ENCODE measurements around the gene MPDZ.

Gene MPDZ, protein sequence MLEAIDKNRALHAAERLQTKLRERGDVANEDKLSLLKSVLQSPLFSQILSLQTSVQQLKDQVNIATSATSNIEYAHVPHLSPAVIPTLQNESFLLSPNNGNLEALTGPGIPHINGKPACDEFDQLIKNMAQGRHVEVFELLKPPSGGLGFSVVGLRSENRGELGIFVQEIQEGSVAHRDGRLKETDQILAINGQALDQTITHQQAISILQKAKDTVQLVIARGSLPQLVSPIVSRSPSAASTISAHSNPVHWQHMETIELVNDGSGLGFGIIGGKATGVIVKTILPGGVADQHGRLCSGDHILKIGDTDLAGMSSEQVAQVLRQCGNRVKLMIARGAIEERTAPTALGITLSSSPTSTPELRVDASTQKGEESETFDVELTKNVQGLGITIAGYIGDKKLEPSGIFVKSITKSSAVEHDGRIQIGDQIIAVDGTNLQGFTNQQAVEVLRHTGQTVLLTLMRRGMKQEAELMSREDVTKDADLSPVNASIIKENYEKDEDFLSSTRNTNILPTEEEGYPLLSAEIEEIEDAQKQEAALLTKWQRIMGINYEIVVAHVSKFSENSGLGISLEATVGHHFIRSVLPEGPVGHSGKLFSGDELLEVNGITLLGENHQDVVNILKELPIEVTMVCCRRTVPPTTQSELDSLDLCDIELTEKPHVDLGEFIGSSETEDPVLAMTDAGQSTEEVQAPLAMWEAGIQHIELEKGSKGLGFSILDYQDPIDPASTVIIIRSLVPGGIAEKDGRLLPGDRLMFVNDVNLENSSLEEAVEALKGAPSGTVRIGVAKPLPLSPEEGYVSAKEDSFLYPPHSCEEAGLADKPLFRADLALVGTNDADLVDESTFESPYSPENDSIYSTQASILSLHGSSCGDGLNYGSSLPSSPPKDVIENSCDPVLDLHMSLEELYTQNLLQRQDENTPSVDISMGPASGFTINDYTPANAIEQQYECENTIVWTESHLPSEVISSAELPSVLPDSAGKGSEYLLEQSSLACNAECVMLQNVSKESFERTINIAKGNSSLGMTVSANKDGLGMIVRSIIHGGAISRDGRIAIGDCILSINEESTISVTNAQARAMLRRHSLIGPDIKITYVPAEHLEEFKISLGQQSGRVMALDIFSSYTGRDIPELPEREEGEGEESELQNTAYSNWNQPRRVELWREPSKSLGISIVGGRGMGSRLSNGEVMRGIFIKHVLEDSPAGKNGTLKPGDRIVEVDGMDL (N-terminal part only)

DNA sequence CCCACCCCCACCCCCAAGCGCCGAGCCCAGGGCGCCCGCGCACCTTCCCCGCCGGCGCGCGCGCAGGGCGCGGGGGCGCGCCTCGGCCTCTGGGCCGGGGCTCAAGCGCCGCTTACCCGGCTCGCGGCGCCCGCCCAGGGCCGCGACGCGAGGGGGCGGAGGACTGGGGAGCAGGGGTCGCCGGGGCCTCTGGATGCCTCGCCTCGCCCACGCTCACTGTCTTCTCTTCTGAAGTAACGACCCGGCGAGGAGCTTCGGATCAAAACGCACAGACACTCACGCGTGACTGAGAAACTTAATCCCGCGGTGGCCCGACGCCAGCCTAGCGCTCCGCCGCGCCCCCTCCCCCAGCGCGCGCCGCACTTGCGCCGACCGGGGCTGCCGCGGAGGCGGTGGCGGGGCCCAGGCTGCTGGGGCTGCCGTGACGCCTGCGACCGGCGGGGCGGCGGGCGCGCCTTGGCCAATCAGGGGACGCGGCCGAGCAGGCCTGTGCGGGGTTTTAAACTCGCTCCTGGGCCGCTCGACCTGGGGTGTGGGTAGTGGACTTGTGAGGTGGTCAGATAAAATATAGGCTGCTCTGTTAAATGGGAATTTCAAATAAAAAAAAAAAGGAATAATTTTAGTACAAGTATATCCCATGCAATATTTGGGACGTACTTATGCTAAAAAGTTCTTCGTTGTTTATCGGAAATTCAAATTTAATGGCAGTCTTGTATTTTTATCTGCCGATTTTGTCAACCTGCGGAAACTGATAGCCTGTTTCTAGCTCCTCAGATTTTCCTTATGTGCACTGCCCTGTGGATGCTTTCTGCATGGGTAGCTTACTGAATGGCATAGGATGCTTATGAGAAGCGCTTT lies at the start of gene MPDZ:
TSS of gene MPDZ (minus strand) at position 409 of the 858 bp plus-strand sequence. CDS start 29,377 bp downstream, outside the sequence.
- no peak for DNase-seq (ENCODE audit: low read depth in 2 of 2)

DNA sequence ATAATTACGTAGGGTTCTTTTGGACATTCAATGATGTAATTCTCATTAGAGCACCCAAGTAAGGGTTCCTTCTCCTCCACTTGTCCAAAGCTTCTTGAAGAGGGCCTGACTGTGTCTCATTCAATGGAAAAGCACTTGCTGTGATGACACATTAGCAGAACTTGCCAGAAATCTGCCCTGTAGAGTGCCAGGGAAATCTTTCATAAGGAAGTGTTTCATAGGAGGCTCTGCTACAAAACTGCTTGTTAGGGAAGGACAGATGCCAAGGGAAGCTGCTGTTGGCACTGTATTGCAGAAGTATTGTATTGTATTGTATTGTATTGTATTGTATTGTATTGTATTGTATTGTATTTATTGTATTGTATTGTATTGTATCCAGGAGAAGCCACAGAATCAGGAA lies 45.5 kb upstream of the MPDZ start:
- no peak for DNase-seq (ENCODE audit: low read depth in 2 of 2)

DNA sequence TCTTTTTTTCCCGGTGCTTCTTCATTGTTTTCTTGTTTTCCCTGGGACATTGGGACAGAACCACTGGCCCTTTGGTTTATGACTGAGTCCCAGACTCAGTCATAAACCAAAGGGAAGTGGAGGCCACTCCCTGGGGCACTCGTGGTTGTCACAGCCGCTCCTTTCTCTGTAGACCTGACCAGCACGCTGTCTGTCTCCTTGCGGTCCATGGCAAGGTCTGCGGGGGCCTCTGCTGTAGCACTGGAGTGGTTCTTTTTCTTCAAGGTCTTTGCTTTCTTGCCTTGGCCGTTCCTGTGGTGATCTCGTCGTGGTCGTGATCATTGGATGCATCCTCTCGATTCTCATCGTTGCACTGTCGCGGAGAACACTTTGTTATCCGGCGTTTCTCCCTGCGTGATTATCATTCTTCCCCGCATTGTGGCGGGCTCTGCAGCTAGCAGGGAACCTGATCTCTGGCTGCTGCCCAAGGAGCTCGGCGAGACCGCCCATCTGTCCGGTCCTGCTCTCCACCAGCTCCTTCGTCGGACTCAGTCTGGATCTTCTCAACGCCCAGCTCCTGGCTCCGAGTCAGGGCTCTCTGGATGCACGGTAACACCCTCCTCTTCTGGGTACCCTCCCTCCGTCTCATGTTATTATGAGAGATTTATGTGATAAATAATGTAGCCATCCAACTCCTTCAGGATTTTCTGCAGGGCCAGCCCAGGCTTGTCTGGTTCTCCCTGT lies 43.5 kb upstream of the MPDZ start:
- no peak for DNase-seq (ENCODE audit: low read depth in 2 of 2)

DNA sequence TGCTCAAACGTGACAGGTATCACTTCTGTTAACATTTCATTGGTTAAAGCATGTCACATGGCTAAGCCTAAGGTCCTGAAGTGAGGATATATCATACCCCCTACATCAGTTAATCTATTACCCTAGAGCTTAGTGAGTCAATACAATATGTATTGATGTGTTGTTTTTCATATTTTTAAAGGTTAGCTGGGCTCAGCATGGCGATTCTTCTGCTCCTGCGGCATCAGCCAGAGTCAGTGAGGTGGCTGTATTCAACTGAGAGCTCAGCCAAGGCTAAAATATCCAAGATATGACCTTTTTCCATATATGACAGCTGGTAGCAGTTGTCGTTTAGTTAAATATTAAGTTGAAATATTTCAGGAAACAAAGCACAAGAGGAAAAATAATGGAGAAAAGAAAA lies 38.5 kb upstream of the MPDZ start:
- DNase-seq (ENCODE audit: low read depth in 2 of 2), result no peak

DNA sequence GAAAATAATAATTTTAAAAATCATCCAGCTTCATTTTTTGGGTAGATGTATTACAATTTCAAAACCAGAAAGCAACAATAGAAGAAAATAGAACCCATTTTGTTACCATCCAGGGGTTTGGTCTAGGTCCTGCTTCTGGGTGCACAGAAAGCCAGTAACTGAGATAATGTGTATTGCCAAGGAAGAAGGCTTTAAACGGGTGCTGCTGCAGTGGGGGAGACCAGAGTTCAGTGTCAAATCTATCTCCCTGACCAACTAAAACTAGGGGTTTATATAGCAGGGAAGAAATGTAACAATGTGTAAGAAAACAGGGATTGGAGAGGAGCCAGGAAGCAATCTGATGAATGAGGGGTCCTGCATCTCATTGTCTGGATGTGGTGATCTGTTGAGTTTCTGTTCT lies 17.5 kb upstream of the MPDZ start:
- DNase-seq (ENCODE audit: low read depth in 2 of 2), result no peak

DNA sequence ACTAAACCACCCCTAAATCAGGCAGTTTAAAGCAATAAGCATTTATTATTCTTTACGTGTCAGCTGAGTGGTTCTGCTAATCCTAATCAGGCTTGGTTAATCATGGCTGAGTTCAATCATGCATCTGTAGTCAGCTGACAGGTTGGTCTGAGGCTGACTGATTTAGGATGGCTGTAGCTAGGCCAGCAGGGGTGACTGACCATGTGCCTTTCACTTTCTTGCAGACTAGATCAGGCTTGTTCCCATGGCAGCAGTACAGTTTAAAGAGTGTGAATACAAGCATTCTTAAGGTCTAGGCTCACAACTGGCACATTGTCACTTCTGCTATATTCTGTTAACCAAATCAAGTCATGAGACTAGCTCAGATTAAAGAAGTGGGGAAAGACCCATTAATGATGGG lies 16.1 kb upstream of the MPDZ start:
- no peak for DNase-seq (ENCODE audit: low read depth in 2 of 2)

DNA sequence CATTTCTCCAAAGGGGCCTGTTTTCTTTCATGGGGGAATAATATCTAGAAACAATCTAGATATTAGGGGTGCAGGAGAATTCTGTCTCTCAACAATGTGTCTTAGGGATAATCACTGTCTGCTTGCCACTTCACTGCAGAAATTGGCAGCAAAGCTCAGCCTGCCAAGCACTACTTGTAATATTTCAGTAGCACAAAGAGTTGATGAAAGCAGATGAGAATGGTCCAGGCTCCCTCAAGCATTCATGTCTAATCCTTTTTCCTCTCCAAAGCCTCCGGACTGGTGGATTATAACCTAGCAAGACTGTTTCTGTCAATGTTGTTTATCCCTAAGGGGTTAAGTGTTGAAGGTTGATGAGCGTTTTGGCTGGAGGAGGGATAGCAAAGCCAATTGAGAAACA lies 13.3 kb upstream of the MPDZ start:
- no peak for DNase-seq (ENCODE audit: low read depth in 2 of 2)

DNA sequence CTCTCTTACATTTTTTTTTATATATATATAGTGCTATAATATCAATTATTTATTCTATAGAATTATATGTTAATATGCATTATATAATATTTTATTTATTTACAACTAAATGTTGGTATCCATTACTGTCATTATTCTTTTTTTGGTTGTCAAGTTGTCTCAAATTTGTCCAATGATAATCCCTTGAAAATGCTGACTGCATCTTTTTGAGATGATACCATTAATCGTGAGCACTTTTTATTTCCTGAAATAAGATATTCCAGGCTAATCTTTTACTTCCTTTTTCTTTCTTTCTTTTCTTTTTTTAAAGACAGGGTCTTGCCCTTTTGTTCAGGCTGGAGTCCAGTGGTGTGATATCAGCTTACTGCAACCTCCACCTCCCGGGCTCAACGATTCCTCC lies 12.7 kb upstream of the MPDZ start:
- DNase-seq (ENCODE audit: low read depth in 2 of 2), result no peak

DNA sequence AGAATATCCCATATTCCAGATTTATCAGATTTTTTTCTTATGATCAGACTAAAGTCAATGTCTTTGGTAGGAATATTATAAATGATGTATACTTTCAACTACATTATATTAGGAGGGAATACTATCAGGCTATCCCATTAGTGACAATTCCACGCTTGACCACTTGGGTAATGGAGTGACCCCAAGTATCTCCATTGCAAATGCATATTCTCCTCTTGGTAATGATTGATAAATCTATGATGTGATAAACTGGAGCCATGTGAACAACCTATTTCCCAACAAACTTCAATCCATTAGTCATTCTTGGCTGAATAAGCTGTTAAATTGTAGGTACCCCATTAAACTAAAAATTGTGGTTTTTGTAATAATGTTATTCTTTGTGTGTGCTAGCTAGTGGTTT lies 12.2 kb upstream of the MPDZ start:
- no peak for DNase-seq (ENCODE audit: low read depth in 2 of 2)

DNA sequence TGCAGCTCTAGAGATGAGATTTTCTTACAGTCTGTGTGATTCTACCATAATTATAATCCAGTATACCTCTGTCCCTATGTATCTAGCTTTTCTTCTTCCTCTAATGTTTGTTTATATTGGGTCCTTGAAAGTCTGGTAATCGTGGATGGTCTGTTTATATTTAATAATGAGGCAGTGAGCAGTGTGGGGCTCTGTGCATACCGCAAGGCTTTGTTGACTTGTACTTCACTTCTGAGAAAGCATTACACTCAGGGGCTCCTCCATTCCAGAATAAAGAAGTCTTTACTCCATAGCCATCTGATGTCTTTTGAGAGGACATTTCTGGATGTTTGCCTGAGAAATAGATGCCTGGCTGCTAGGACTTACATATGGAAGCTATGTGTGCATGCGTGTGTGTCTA lies 4.5 kb upstream of the MPDZ start:
- DNase-seq (ENCODE audit: low read depth in 2 of 2), result no peak

DNA sequence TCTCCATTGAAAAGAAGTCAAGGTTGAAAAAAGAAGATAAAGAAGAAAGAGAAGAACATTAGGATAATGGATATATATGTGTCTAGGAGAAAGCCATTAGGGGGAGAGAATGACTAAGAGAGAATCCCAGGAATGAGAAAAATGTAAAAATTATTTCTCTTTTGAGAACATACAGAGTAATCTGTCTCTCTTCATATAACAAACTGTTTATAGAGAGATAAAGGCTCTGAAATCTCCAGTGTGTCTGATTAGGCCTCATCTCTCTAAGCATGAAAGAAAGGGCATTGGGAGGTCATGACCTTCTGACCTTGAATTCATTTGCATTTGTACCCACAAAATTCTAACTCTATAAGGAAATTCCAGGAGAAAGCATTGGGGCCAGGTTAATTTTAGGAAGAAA lies 3.5 kb upstream of the MPDZ start:
- no peak for DNase-seq (ENCODE audit: low read depth in 2 of 2)

DNA sequence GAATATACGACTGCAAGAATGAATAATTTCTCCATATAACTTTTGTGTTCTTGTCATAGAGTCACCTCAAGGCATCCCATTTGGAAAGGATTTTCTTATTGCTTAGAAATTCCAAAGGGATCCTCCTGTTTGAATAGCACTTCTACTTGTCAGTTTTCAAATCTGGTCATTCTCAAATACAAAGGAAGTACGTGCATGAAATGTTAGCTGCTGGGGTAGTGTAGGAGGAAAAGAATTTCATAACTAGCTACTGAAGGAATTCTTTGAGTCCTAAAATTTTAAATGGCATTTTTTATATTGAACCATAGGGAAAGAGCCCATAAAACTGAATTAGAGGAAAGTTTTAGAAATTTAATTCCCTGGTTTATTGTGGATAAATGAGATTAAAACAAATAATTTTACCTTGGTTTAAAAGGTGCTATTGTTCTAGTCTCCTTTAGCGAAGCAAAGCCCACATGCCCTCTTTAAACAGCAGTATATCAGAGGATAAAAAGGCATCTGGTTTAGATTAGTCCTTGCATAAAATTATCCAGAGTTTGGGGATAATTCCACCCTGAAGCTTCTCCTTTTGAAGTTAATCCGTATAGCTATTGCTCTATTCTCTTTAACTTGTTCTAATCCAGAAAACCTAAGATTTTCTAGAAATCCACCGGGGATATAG lies 2.0 kb upstream of the MPDZ start:
- DNase-seq (ENCODE audit: low read depth in 2 of 2), result no peak

DNA sequence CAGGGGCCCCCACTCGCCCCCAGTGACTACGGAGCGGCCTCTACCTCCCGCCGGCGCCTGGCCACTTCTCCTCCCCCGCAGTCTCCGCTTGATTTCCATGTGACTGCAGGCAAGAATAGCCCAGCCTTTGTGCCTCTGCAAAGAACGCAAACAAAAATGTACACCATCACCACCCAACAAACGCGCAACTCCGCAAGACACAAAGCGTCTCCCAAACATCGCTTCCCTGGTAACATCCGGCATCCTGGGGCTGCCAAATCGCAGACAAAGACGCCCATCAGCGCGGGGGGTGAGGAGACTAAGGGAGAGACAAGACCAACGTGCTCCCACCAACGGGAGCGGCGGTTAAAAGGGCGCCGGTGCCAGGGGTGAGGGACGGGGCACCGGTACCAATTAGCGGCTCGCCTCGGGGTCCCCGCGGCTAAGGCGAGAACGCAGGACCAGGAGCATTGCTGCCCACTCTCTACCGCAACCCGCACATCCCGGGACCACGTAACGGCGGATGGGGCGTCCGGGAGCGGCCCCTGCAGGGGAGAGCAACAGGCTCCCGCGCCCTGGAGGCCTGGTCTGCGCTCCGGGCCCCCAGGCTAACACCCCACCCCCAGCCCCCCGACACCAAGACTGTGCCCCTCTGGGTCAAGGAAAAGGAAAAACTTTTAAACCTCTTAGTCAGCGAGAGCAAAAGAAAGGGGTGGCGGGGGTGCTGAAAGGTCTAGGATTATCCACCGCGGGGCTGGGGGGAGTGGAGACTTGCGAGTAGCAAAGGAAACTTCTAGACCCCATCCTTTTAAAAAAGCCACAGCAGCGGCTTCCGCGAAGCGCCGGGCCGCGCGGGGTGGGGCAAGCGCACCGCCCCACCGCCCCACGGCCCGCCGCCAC lies 885 bp downstream of the MPDZ start:
- no peak for DNase-seq (ENCODE audit: low read depth in 2 of 2)

DNA sequence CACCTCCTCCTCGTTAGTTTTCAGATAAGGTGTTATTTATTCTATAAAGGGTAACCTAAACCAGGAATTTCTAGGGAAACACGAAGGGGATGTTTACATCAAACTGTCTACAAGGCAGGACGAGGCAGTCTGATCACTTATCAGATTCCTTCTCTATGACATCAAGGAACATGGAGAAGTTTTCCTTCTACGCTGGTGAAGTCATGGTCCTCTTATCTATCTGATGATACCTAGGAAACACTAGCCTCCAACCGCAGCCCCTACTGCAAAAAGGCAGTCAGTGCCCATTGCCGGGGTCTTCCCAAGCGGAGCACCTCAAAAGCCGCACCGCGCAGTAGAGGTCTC lies 1.5 kb downstream of the MPDZ start:
- DNase-seq (ENCODE audit: low read depth in 2 of 2), result no peak

DNA sequence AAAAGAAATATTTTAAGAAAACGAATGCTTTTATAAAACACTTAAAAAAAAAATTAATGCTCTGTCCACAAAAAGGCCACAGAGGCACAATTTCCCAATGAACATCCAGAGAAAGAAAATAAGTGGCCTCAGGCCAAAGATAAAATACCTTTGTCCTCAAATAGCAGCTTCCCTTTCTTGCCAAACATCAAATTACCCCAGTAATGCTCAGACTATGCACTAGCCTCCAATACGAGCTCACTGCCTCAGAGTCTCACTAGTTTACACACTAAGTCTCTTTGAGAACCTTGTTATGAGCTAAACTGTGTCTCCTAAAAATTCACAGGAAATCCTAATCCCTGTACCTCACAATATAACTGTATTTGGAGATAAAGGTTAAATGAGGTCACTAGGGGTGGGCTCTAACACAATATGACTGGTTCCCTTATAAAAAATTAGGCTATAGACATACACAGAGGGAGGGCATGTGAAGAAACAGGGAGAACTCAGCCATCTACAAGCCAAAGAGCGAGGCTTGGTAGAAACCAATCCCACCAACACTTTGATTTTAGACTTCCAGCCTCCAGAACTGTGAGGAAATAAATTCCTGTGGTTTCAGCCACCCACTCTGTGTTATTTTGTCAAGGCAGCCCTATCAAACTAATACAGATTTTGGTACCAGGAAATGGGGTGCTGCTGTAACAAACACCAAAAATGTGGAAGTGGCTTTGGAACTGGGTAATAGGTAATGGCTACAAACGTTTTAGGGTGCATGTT lies 4.4 kb downstream of the MPDZ start:
- no peak for DNase-seq (ENCODE audit: low read depth in 2 of 2)

DNA sequence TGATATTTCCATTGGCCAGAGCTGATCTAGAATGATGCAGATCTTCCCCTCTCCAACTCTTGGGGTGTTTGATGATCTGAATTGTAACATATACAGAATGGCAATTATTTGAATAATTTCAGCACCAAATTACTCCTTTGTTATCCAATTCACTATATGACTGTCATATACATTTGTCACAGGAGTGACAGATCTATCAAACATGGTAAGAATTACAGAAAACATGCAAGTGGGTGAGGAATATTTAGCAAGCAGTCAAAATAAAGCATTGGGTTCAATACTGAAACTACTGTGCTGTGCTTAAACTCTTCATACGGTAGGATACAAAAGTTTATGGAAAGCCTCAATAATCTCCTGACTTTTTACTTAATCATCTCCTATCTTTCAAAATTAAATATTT lies 8.8 kb downstream of the MPDZ start:
- DNase-seq (ENCODE audit: low read depth in 2 of 2), result no peak

DNA sequence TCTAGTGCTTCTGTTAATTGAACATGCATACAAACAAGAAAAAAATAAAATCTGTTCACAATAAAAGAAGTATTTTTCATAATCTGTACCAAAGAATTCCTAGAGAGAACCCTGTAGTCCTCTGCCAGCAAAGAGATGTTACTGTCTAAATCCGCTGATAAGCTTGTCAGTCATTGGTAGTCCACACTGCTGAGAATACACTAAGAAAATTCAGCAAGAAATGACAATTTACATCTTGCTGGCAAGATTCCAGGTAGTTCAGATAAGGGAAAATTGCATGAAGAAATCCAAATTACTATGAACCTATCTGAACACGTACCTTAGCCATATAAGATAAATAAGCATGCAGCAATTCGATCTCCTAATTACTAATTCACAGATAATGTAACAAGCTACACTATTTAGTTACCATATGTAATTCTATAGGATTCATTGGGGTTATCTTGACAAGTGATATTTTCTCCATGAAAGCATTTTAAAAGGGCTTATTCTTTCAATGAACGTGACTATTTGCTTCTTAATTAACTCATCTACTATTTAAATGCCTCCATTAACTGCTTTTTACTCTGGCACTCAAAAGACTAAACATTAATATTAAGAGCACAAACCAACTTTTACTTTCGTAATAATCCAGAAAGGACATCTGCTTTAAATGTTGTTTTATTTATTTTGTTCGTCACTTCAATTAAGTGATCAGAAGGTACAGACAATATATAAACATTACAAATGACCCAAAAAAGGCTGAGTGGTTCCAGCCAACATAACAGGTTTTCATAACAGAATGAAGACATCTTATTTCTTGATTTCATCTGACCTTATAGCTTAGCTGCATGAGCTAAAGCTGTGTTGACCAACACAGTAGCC lies 9.7 kb downstream of the MPDZ start:
- no peak for DNase-seq (ENCODE audit: low read depth in 2 of 2)

DNA sequence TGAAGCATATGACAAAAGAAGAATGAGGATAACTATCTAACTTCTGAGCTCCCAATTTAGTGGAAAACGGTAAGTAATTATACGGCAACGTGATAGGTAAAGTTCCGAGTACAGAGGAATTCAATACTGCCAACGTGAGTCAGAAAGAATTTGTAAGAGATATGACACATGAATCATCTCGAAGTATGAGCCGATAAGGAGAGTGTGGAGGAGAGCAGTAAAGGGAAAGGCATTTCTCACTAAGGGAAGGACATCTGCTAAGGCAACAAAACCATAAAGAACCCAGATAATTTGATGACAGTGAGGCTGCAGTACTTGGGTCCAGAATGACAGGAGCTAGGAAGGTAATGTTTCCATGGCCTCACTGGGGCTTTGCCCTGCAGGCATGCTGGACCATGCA lies 11.0 kb downstream of the MPDZ start:
- DNase-seq (ENCODE audit: low read depth in 2 of 2), result no peak

Data from stimulated activated CD8-positive, alpha-beta memory T cell treated with anti-CD3 and anti-CD28 coated beads, Interleukin-7, amount 100 ng/mL, for 4 hours (primary cell).